Neural crest cell (in vitro differentiated cells): ENCODE data around the gene RAB11FIP3. TPM values are rescaled to one million over a fixed set of nuclear protein-coding genes. Genes with fewer than 3 reads are reported as not detected.

Source experiments
- DNase-seq: peaks from one replicate; pipeline ENCODE4 v3.0.0; 2021; ENCODE audit warnings: low read depth, mixed read lengths, low spot score
- H3K27ac Mint-ChIP-seq: one replicate; pipeline ENCODE4 v1.8.0; 2021; ENCODE audit warnings: mild to moderate bottlenecking, mixed read lengths; ENCODE audit not compliant: unreplicated experiment
- H3K27me3 Mint-ChIP-seq: 2 replicates; pipeline ENCODE4 v1.8.0; 2021; ENCODE audit warnings: low read depth, mild to moderate bottlenecking, mixed read lengths
- H3K36me3 Mint-ChIP-seq: 2 replicates; pipeline ENCODE4 v1.8.0; 2021; ENCODE audit warnings: low read depth, mild to moderate bottlenecking, mixed read lengths
- H3K4me1 Mint-ChIP-seq: 2 replicates; pipeline ENCODE4 v1.8.0; 2021; ENCODE audit warnings: mixed read lengths
- H3K4me3 Mint-ChIP-seq: one replicate; pipeline ENCODE4 v1.8.0; 2021; ENCODE audit warnings: mild to moderate bottlenecking, mixed read lengths
- H3K9me3 Mint-ChIP-seq: 2 replicates; pipeline ENCODE4 v1.8.0; 2021; ENCODE audit warnings: mixed read lengths
- CTCF ChIP-seq: fragments of 200-600 bp; sonication (generic); conservative IDR thresholded peaks from 2 replicates; pipeline ENCODE4 v1.5.0; 2021; ENCODE audit warnings: antibody characterized with exemption, mild to moderate bottlenecking
- microRNA-seq: library from miRNA; unstranded; fragments of <30 nt; microRNA quantifications from one replicate; pipeline ENCODE4, GENCODE V29; 2020
- total RNA-seq: library from RNA; stranded (reverse); gene quantifications from 2 replicates; pipeline ENCODE4 v1.2.1, GENCODE V29; 2021

Gene RAB11FIP3
- total RNA-seq, 1 donor from 2014 or later: 72.2 TPM

GRCh38 chr16:569445-570254, 144.2 kb downstream of the RAB11FIP3 start, which contains the start of gene PIGQ:
Gene PIGQ (plus strand): TSS chr16:569968. CDS start chr16:574075, 4,107 bp downstream.
- Mint-ChIP-seq H3K27ac (peak within 1 kb of the TSS; percentile 71), H3K36me3 (no peaks in the 10 kb centered on the region), H3K4me1 (peaks cover 29% of the 10 kb centered on the region), H3K9me3 (no peaks in the 10 kb centered on the region), H3K27me3 (peaks cover 2% of the 10 kb centered on the region), H3K4me3 (peak within 1 kb of the TSS; percentile 93)
- peak; percentile 59 for DNase-seq
- no peak for TF ChIP-seq CTCF

Small RNA genes within 50 kb of the gene (microRNA-seq; reads per million reads assigned to microRNA genes)
- 29.0 reads per million, percentile 41 among the genes with 10 or more reads in this experiment for gene MIR3176
- gene MIR5587: 10.1 reads per million, percentile 18 among the genes with 10 or more reads in this experiment

Other genes starting within 250 kb of the RAB11FIP3 start
- gene HBA1, start 249.0 kb upstream of the RAB11FIP3 start, total RNA-seq: not detected in 2 replicates
- gene HBQ1, start 245.2 kb upstream of the RAB11FIP3 start, total RNA-seq: 1.8 and 2.9 TPM in 2 replicates
- gene LUC7L, start 196.2 kb upstream of the RAB11FIP3 start, total RNA-seq: 177 and 192 TPM in 2 replicates
- 89.8 and 97.8 TPM in 2 replicates for gene FAM234A, start 190.8 kb upstream of the RAB11FIP3 start, total RNA-seq
- 1.9 and 2.8 TPM in 2 replicates for gene RGS11, start 149.7 kb upstream of the RAB11FIP3 start, total RNA-seq
- gene ARHGDIG, start 145.1 kb upstream of the RAB11FIP3 start, total RNA-seq: 2.0 and 3.0 TPM in 2 replicates
- gene PDIA2, start 142.5 kb upstream of the RAB11FIP3 start, total RNA-seq: 1.4 and 2.1 TPM in 2 replicates
- gene AXIN1, start 72.9 kb upstream of the RAB11FIP3 start, total RNA-seq: 36.4 and 38.2 TPM in 2 replicates
- gene MRPL28, start 55.1 kb upstream of the RAB11FIP3 start, total RNA-seq: 80.4 and 84.6 TPM in 2 replicates
- gene PGAP6, start 43.7 kb upstream of the RAB11FIP3 start, total RNA-seq: 56.4 and 62.0 TPM in 2 replicates
- 233 and 254 TPM in 2 replicates for gene NME4, start 28.4 kb upstream of the RAB11FIP3 start, total RNA-seq
- gene DECR2, start 23.8 kb upstream of the RAB11FIP3 start, total RNA-seq: 22.4 and 25.7 TPM in 2 replicates
- gene CAPN15, start 102.1 kb downstream of the RAB11FIP3 start, total RNA-seq: 56.9 and 60.3 TPM in 2 replicates
- gene PRR35, start 134.7 kb downstream of the RAB11FIP3 start, total RNA-seq: not detected in 2 replicates
- gene NHLRC4, start 141.4 kb downstream of the RAB11FIP3 start, total RNA-seq: 0.84 and 0.86 TPM in 2 replicates
- gene PIGQ, start 144.3 kb downstream of the RAB11FIP3 start, total RNA-seq: 84.9 and 91.7 TPM in 2 replicates
- 30.9 and 31.6 TPM in 2 replicates for gene RAB40C, start 164.4 kb downstream of the RAB11FIP3 start, total RNA-seq
- gene WFIKKN1, start 205.3 kb downstream of the RAB11FIP3 start, total RNA-seq: 8.1 and 8.5 TPM in 2 replicates
- 73.4 and 75.3 TPM in 2 replicates for gene METTL26, start 210.7 kb downstream of the RAB11FIP3 start, total RNA-seq
- 16.2 and 17.6 TPM in 2 replicates for gene MCRIP2, start 216.2 kb downstream of the RAB11FIP3 start, total RNA-seq
- gene WDR90, start 223.7 kb downstream of the RAB11FIP3 start, total RNA-seq: 95.8 and 97.0 TPM in 2 replicates
- gene RHOT2, start 242.5 kb downstream of the RAB11FIP3 start, total RNA-seq: 171 and 189 TPM in 2 replicates